GM18858 (cell line): ENCODE data around the gene SPATA2.

Experiments
- ATAC-seq: cut with Tn5 transposase; IDR thresholded peaks from one replicate; pipeline ENCODE4 v1.9.1; 2021; ENCODE audit not compliant: unreplicated experiment

The SPATA2 gene

GRCh38 chr20:49887251-49888211 is 27.8 kb downstream of the SPATA2 start:
- no peak for ATAC-seq

- ATAC-seq, result no peak
Observed at GRCh38 chr20:49886571-49887213, 28.6 kb downstream of the SPATA2 start.

GRCh38 chr20:49885558-49886332 is 29.6 kb downstream of the SPATA2 start:
- ATAC-seq, result no peak

GRCh38 chr20:49883246-49883802 is 32.0 kb downstream of the SPATA2 start:
- ATAC-seq, result no peak

DNA sequence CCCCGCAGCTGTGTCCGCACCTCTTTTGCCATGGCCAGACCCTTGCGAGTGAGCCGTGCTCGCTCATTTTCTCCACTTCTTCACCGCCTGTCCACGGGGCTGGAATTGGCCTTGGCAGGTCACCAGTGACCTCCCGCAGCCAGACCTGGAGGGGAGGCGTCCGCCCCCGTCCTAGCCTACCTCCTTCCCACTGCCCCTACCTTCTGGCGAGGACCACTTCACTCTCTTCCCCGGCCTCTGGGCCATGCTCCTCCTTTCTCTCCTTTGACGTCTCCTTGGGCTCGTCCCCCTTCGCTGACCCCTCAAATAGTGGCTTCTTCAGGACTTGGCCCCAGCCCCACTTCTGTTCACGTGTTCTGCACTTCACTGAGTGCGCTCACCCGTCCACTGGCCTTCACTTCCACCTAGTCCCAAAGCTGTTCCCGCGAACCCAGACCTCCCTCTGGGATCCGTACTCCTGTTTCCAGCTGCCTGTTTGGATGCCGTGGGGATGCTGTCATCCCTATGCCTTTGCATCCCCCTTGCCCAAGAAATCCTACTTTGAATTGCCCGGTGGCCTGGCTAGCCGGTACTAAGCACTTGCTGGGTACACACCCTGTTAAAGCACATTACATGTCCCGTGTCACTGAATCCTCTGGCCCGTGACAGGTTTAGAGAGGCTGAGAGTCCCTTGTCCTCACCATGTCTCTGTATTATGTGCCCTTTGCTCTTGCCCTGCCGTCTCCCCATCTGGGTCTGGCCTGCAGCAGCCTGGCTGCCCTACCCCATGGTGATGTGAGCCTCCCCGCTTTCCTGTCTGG is 33.0 kb downstream of the SPATA2 start:
- no peak for ATAC-seq

DNA sequence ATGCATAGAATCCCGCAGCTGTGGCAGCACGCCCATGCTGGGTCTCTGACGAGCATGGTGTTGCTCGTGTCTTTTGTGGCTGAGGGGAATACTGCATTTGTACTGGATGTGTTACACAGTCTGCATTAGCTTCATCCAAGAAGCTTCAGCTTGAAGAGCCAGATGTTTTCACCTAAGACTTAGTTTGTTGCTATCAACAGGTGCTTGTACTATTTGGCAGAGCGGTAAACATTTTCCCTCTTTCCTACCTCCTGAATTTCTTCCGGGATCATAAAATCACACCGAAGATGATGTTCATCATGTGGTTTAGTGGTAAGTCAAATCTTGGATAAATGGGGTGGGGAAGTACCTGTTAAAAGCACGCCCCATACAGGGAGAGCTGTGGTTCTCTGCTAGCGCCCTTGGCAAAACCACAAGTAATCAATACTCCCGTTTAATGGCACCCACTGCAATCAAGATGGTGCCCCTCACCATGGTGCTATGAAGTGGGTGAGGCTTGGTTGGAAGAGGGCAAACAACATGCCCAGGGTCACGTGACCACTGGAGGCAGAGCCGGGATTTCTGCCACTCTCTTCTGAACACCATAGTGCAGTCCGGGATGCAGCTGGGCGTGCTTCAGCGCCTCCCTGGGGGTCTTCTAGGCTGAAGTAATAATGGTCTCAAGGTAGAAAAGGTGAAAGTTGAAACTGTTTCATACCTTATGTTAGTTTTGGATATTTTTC is 34.4 kb downstream of the SPATA2 start:
- ATAC-seq, result no peak

DNA sequence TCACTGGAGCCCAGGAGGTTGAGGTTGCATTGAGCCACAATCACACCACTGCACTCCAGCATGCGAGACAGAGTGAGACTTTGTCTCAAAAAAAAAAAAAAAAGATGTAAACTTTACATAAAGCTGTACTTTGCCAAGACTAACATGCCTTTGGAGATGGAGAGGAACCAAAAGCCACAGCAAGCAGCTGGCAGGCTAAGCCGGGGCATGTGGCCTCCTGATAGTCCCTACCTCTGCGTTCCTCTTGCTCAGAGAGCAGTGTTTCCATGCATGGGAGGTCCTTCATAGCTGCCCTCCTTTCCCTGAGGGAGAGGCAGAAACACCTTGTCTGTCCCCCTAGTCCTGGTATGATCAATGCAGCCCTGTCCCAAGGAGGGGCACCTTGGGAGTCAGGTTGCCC is 35.2 kb downstream of the SPATA2 start:
- ATAC-seq, result no peak

GRCh38 chr20:49878977-49879376 is 36.4 kb downstream of the SPATA2 start:
- no peak for ATAC-seq

DNA sequence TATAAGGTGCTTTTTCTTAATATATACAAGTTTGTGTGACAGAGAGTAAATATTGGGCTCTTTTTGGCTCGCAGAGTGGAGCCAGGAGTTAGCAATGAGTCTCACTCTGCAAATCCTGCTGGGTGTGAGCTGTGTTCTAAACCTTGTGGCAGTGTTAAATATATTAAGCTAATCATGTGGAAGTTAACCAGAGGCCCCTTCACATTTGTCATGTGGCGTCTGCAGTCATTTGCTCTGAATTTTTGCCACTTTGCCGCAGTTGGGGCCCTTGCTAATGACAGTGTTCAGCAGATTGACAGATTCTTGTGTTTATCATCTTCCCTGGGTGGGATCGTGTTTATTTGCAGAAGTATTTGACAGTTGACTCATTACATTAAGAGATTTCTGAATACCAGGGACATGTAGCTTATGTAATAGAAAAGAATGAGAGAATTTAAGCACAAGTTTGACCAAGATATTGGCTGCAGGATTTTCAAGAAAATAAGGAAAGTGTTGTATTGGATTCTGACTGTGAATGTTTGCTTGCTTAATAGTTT is 37.9 kb downstream of the SPATA2 start:
- no peak for ATAC-seq

DNA sequence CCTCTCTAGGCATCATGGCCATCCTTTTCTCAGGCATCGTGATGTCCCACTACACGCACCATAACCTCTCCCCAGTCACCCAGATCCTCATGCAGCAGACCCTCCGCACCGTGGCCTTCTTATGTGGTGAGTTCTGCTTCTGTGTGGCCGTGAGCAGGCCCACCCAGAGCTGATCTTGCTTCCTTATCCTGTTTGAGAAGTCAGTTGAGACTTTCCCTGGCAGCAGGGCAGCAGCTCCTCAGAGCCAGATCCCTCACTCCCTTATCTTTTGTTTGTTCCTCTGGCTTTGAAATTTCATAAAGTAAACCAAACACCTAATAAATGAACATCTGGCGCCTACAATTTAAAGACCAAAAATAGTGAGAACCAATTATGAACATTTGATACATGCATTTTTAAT is 40.6 kb downstream of the SPATA2 start:
- ATAC-seq, result no peak

DNA sequence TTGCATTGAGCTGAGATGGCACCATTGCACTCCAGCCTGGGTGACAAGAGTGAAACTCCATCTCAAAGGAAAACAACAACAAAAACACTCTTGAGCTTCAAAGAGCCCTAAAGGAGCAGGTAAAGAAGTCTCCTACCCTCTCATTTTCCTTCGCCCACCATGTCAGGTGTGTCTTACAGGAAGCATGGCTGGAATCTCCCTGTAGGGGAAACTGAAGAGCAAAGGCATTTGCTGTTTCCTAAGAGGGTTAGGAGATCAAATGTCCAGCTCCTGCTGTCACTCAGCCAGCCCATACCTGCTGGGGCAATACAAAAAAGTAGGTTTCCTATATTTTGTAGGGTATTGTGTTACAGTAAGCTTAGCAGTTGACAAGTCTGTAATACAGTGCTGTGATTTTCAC is 43.3 kb downstream of the SPATA2 start:
- ATAC-seq, result no peak

GRCh38 chr20:49871391-49871948 is 43.9 kb downstream of the SPATA2 start:
- ATAC-seq, result no peak

GRCh38 chr20:49870261-49870660 is 45.1 kb downstream of the SPATA2 start:
- no peak for ATAC-seq

DNA sequence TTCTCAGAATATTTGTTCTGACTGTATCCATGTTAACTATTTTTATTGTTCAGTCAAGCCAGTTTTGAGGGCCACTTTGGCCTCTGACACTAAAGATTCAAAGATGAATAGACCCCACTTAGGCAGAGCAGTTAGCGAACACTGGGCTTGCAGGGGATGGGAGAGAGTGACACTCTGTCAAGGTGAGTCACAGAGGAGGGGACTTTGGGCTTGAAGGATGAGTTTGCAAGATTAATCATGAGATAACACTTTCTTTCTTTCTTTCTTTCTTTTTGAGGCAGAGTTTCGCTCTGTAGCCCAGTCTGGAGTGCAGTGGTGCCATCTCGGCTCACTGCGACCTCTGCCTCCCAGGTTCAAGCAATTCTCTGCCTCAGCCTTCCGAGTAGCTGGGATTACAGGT is 46.4 kb downstream of the SPATA2 start:
- ATAC-seq, result no peak

- no peak for ATAC-seq
Observed at GRCh38 chr20:49868538-49868937, 46.8 kb downstream of the SPATA2 start.

GRCh38 chr20:49867453-49868215 is 47.7 kb downstream of the SPATA2 start:
- no peak for ATAC-seq

DNA sequence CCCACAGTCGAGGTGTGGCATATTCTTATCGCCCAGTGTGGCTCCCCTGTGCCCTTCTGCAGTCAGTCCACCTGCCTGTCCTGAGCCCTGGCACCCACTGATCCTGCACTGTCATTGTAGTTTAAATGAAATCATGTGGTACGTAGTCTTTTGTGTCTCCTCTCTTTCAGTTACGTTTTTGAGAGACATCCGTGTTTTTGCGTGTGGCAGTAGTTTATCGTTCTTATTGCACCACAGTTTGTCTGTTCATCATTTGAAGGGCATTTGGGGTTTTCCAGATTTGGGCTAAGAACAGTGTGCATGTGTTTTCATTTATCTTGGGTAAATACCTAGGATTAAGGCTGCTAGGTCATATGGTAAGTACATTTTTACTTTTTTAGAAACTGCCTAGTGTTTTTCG is 49.3 kb downstream of the SPATA2 start:
- no peak for ATAC-seq

DNA sequence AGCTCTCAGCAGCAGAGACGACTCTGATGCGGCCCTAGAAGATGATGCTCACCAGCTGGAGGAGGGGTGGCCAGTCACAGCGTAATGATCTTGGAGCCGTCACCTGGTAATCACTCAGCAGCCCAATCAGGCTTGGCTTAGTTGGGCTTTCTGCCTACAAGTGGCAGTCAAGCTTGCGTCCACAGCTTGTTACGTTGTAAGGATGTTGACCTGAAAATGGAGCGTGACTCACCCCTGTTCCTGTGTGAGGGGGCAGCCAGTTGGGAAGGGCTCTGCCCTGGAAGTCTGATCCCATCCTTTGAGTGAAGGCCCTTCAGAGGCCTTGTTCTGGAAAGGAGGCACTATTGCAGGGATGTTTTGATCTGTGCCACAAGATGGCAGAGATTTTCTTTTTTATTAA is 49.8 kb downstream of the SPATA2 start:
- ATAC-seq, result no peak
